ENCODE data around the gene PRSS37. TPM values are rescaled to one million over a fixed set of nuclear protein-coding genes. Genes with fewer than 3 reads are reported as not detected.

The PRSS37 gene
- polyA plus RNA-seq, 3 donors = 0.27 to 0.68 (median 0.30) TPM

DNA sequence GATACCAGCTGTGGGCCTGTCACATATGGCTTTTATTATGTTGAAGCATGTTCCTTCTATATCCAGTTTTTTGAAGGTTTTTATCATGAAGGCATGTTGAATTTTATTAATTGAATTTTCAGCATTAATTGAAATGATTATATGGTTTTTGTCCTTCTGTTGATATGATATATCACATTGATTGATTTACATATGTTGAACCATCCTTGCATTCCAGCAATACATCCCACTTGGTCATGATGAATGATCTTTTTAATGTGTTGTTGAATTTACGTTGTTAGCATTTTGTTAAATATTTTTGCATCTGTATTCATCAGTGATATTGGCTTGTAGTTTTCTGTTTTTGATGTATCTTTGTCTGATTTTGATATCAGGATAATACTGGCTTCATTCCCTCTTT is 21.2 kb downstream of the PRSS37 start:
- no peak for DNase-seq (ENCODE audit: extremely low read depth in 1 of 11, low read depth in 9 of 11, low spot score in 4 of 11)

DNA sequence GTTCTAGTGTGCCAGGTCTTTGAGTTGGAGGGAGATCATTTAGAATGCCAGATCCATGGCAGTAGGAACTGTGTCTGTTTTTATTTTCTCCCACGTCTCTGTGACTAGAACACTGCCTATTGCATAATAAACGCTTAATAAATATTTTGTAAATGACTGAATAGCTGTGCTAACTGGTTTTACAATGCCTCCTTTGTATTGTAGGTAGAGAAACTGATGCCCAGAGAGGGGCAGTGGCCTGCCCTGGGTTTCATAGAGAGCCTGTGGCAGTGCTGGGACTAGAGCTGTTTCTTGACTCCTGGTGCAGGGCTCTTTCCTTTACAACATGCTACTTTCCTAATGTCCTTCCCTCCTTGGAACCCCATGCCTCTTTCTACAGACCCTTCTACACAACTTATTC is 48.8 kb downstream of the PRSS37 start:
- DNase-seq (ENCODE audit: extremely low read depth in 1 of 11, low read depth in 9 of 11, low spot score in 4 of 11) = no peak

DNA sequence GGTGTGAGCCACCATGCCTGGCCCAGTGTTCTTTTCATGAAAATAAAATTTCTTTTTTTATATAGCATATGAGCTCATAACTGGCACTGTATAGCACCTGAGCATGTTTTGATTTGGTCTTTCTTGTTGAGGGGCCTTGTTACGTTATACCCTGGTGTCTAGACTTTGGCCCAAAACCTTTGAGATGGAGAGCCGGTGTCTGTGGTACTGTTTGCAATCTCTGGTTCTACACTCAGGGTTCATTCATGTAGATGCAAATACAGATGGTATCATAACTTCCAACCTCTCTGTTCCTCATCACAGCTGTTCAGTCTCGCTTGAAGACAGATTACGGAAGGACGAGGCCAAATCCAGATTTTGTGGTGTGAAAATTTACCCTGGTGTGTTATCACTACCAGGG is 51.4 kb downstream of the PRSS37 start, which contains the start of gene TAS2R5:
Gene TAS2R5, plus strand, starts transcription at position 301 of the 400 bp plus-strand sequence. CDS start 145 bp downstream, outside the sequence.
- DNase-seq (ENCODE audit: extremely low read depth in 1 of 11, low read depth in 9 of 11, low spot score in 4 of 11) = no peak

DNA sequence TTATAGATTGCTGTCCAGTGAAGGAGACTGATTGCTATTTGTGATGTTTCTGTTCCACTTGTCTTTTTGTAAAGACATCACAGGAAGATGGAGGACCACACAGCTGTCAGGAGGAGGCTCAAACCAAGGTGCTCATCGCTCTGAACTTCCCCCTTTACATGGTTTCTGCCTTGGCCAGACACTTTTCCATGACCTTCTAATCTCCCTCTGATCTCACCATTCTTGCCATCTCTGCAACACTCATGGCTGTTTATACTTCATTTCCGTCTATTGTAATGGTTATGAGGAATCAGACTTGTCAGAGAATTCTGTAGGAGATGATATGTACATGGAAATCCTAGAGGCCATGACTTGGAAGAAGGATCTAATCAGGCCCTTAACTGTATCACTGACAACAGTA is 53.0 kb downstream of the PRSS37 start:
- DNase-seq (ENCODE audit: extremely low read depth in 1 of 11, low read depth in 9 of 11, low spot score in 4 of 11) = no peak

Other genes starting within 250 kb of the PRSS37 start
- 10 to 100 TPM; 25.4 to 32.6 (median 28.7) TPM for gene DENND11, start 139.3 kb downstream of the PRSS37 start, polyA plus RNA-seq (ENCODE audit: insufficient read length in 3 of 3)
- under 1 TPM; 0.10 to 0.33 (median 0.17) TPM for gene WEE2, start 133.1 kb downstream of the PRSS37 start, polyA plus RNA-seq (ENCODE audit: insufficient read length in 3 of 3)
- 100 to 1,000 TPM; 119 to 154 (median 136) TPM for gene SSBP1, start 103.1 kb downstream of the PRSS37 start, polyA plus RNA-seq (ENCODE audit: insufficient read length in 3 of 3)
- gene TAS2R3, start 77.4 kb downstream of the PRSS37 start, polyA plus RNA-seq (ENCODE audit: insufficient read length in 3 of 3) = under 1 TPM; 0.65 to 0.92 (median 0.82) TPM
- 1 to 10 TPM; 1.6 to 5.4 (median 1.6) TPM for gene TAS2R4, start 64.8 kb downstream of the PRSS37 start, polyA plus RNA-seq (ENCODE audit: insufficient read length in 3 of 3)
- 1 to 10 TPM; 3.0 to 9.8 (median 3.4) TPM for gene TAS2R5, start 51.3 kb downstream of the PRSS37 start, polyA plus RNA-seq (ENCODE audit: insufficient read length in 3 of 3)
- gene OR9A4, start 74.9 kb upstream of the PRSS37 start, polyA plus RNA-seq (ENCODE audit: insufficient read length in 3 of 3) = under 1 TPM in 1 of 3 donors, not detected in 2; 0.09 TPM
- gene CLEC5A, start 105.5 kb upstream of the PRSS37 start, polyA plus RNA-seq (ENCODE audit: insufficient read length in 3 of 3) = under 1 TPM; 0.29 to 0.62 (median 0.34) TPM
- gene TAS2R38, start 132.3 kb upstream of the PRSS37 start, polyA plus RNA-seq (ENCODE audit: insufficient read length in 3 of 3) = not detected
- gene MGAM, start 154.4 kb upstream of the PRSS37 start, polyA plus RNA-seq (ENCODE audit: insufficient read length in 3 of 3) = 10 to 100 TPM; 21.8 to 26.9 (median 22.1) TPM

Measured in renal cortex interstitium (tissue), 11 donors.